ENCODE measurements around the gene CLEC16A.

DNA sequence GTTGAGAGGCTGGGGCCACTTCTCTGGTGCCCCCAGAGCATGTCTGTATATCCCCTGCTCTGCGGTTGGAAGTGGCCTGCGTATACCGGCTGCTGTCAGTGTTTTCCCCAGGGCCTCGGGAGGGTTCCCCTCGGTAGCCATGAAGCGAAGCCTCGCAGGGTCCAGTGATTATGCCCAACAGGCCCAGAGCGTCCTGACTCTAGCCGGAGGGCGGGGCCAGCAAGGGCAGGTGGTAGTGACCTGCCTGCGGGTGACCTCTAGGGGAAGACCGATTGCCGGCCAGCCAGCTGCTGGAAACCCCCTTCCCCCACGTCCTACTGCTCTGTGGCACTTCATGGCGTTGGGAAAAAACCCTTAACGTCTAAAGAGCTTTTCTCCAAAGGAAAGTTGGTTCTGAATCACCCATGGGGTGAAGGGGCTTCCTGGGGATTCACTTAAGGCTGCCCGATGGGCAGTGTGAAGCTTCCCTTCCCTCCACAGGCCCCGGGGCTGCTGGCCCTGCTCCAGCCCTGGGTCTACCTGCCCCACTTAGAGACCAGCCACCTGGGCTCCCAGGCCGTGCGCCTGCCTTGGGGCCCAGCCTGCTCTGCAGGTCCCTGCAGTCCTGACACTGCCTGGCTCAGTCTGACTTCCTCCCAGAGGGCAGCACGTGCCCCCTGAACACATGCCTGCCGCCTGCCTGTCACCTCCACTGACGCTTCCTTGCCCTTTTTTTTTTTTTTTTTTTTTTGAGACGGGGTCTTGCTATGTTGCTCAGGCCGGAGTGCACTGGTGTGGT, 238.9 kb downstream of the CLEC16A start:
- TF ChIP-seq, protein P1, sequence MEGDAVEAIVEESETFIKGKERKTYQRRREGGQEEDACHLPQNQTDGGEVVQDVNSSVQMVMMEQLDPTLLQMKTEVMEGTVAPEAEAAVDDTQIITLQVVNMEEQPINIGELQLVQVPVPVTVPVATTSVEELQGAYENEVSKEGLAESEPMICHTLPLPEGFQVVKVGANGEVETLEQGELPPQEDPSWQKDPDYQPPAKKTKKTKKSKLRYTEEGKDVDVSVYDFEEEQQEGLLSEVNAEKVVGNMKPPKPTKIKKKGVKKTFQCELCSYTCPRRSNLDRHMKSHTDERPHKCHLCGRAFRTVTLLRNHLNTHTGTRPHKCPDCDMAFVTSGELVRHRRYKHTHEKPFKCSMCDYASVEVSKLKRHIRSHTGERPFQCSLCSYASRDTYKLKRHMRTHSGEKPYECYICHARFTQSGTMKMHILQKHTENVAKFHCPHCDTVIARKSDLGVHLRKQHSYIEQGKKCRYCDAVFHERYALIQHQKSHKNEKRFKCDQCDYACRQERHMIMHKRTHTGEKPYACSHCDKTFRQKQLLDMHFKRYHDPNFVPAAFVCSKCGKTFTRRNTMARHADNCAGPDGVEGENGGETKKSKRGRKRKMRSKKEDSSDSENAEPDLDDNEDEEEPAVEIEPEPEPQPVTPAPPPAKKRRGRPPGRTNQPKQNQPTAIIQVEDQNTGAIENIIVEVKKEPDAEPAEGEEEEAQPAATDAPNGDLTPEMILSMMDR (IDR thresholded peaks at IDR 0.05): no peak
- TF ChIP-seq POLR2A (IDR thresholded peaks at IDR 0.05) (no peak), EP300 (IDR thresholded peaks at IDR 0.05) (no peak), POLR2AphosphoS5 (IDR thresholded peaks at IDR 0.05) (no peak)

Measured in gastroesophageal sphincter (tissue), 3 donors.